GM12878 (cell line): ENCODE data around the gene VWA8. TPM values are rescaled to one million over a fixed set of nuclear protein-coding genes. Genes with fewer than 3 reads are reported as not detected.

Source experiments
- ATAC-seq: fragments of 200-7000 bp; cut with Tn5 transposase; 3 replicates; pipeline ENCODE4 v1.9.1; 2020; ENCODE audit warnings: mild to moderate bottlenecking, moderate library complexity
- BruUV-seq: library from RNA; stranded (reverse); fragments of 400-500 nt; replicated peaks from 2 replicates; lab custom pipeline; 2021; lab: Mats Ljungman, UMichigan
- CTCF ChIA-PET: fragments of 300-600 bp; sonication (Branson Sonifier 250); formaldehyde crosslinking; extraction: SDS; loops from one replicate; lab custom pipeline; 2021; ENCODE audit warnings: inconsistent platforms; lab: Yijun Ruan, JAX
- POLR2A ChIA-PET: fragments of 350-600 bp; formaldehyde crosslinking; extraction: SDS; loops from one replicate; lab custom pipeline; 2021; ENCODE audit warnings: inconsistent platforms; lab: Charles Lee
- RAD21 ChIA-PET: fragments of 300-600 bp; sonication (Branson Sonifier 250); formaldehyde crosslinking; loops from one replicate; lab custom pipeline; 2023; ENCODE audit warnings: antibody characterized with exemption; ENCODE audit not compliant: unreplicated experiment; lab: Charles Lee
- SMC1A ChIA-PET: fragments of 300-600 bp; sonication (Branson Sonifier 250); formaldehyde crosslinking; loops from one replicate; lab custom pipeline; 2023; ENCODE audit not compliant: unreplicated experiment, uncharacterized antibody; lab: Charles Lee
- DNase-seq: peaks from one replicate; pipeline ENCODE4 v3.0.0-alpha.2; 2011; ENCODE audit warnings: low read depth, low spot score
- FAIRE-seq: peaks from 3 replicates; lab custom pipeline; 2011; peaks lifted over from hg19 to GRCh38; lab: Jason Lieb, UNC
- H2AFZ ChIP-seq: 2 replicates; pipeline ENCODE4 v1.6.0; 2011; ENCODE audit warnings: low read depth, low read length, control low read depth; ENCODE audit not compliant: control insufficient read depth
- H3K27ac ChIP-seq: 2 replicates; pipeline ENCODE4 v1.5.1; 2011; ENCODE audit warnings: control low read depth; ENCODE audit not compliant: control insufficient read depth, insufficient read depth
- H3K27me3 ChIP-seq, 2 experiments: replicated peaks in 1 of 2; 2 replicates each; pipeline versions ENCODE4 v1.6.0 to v1.6.1; 2011; ENCODE audit warnings: low read length in 1 of 2; ENCODE audit not compliant: control insufficient read depth in 2 of 2, insufficient read depth in 2 of 2
- H3K36me3 ChIP-seq, 2 experiments: 2 replicates each; pipeline ENCODE4 v1.5.1; 2011; ENCODE audit warnings: low read length in 1 of 2; ENCODE audit not compliant: control insufficient read depth in 2 of 2, insufficient read depth in 2 of 2
- H3K4me1 ChIP-seq: 2 replicates; pipeline ENCODE4 v1.6.1; 2011; ENCODE audit warnings: mild to moderate bottlenecking, low read length, moderate library complexity, mixed read lengths; ENCODE audit not compliant: control insufficient read depth, insufficient read depth
- H3K4me2 ChIP-seq: 2 replicates; pipeline ENCODE4 v1.6.0; 2011; ENCODE audit warnings: control low read depth; ENCODE audit not compliant: control insufficient read depth, insufficient read depth
- H3K4me3 ChIP-seq: fragments of 200-600 bp; sonication (generic); 2 replicates; pipeline ENCODE4 v1.5.1; 2016
- H3K79me2 ChIP-seq: 2 replicates; pipeline ENCODE4 v1.6.0; 2011; ENCODE audit warnings: low read length; ENCODE audit not compliant: control insufficient read depth, insufficient read depth
- H3K9ac ChIP-seq: 2 replicates; pipeline ENCODE4 v1.8.0; 2011; ENCODE audit warnings: low read length, control low read depth, mixed read lengths; ENCODE audit not compliant: control insufficient read depth, insufficient read depth
- H3K9me3 ChIP-seq: replicated peaks from 3 replicates; pipeline ENCODE4 v1.5.1; 2011; ENCODE audit warnings: mild to moderate bottlenecking, low read length; ENCODE audit not compliant: control insufficient read depth, insufficient read depth
- H4K20me1 ChIP-seq: 2 replicates; pipeline ENCODE4 v1.6.0; 2011; ENCODE audit not compliant: control insufficient read depth, insufficient read depth
- CHD4 ChIP-seq: fragments of 200-600 bp; sonication (generic); IDR thresholded peaks from 2 replicates; pipeline ENCODE4 v1.6.1; 2016; ENCODE audit warnings: mild to moderate bottlenecking
- SRF ChIP-seq, 2 experiments: IDR thresholded peaks; 2 replicates each; pipeline ENCODE4 v1.6.1; 2011; ENCODE audit warnings: low read depth in 2 of 2, low read length in 2 of 2, mild to moderate bottlenecking in 1 of 2, moderate library complexity in 1 of 2
- WGBS: methylation state at CpG from one replicate; pipeline ENCODE4 v1.1.6; 2016; ENCODE audit warnings: low lambda C conversion rate; ENCODE audit not compliant: insufficient replicate concordance, insufficient coverage; ENCODE audit errors: missing lambda C conversion rate; 5-methylcytosine and 5-hydroxymethylcytosine counted together
- in situ Hi-C: fragments of 300-500 bp; cut with MboI; formaldehyde crosslinking; loops from 9 replicates; pipeline ENCODE4 v1.14.3; 2018; ENCODE audit warnings: mixed read lengths
- intact Hi-C: fragments of 100-400 bp; cut with micrococcal nuclease; formaldehyde crosslinking; loops from one replicate; pipeline ENCODE4 v1.14.2; 2022; ENCODE audit not compliant: unreplicated experiment
- polyA plus RNA-seq, 11 experiments: library from polyadenylated mRNA; depleted of rRNA in 4 of 11; unstranded in 6 of 11; stranded (reverse) in 5 of 11; fragments of >200 nt; fragmentation: Nextera tagmentation in 4 of 11; fragmentation: Illumina TruSeq in 1 of 11; extraction: Ambion mirVana in 4 of 11; extraction: Trizol in 1 of 11; gene quantifications; 1 replicate in 1 of 11; 2 replicates in 10 of 11; pipeline versions ENCODE4 v1.2.1 to v1.2.3, GENCODE V29; 2011 to 2016; ENCODE audit warnings: inconsistent platforms in 2 of 11, missing spikeins in 2 of 11, low read depth in 1 of 11
- total RNA-seq, 4 experiments: library from RNA; depleted of rRNA in 3 of 4; stranded (reverse); fragments of >200 nt in 3 of 4; fragmentation: Illumina TruSeq in 1 of 4; extraction: Trizol in 1 of 4; gene quantifications; 2 replicates each; pipeline versions ENCODE4 v1.2.1 to v1.2.3, GENCODE V29; 2013 to 2021
- TF ChIP-seq, protein P1 (sequence below): IDR thresholded peaks from 2 replicates; pipeline ENCODE4 v1.6.1; 2012; ENCODE audit warnings: mild to moderate bottlenecking, low read depth, low read length
- TF ChIP-seq, protein P2 (sequence below): fragments of 450-650 bp; IDR thresholded peaks from 2 replicates; pipeline ENCODE4 v1.6.1; 2017; ENCODE audit warnings: mild to moderate bottlenecking, low read depth, inconsistent platforms; ENCODE audit not compliant: poor library complexity, severe bottlenecking

The VWA8 gene
- total and polyA plus RNA-seq, 10 of the 15 experiments (the other 5 are each of a cell fraction or from before 2014, with no cell fraction given): 3.0 to 21.8 (median 13.5) TPM

DNA sequence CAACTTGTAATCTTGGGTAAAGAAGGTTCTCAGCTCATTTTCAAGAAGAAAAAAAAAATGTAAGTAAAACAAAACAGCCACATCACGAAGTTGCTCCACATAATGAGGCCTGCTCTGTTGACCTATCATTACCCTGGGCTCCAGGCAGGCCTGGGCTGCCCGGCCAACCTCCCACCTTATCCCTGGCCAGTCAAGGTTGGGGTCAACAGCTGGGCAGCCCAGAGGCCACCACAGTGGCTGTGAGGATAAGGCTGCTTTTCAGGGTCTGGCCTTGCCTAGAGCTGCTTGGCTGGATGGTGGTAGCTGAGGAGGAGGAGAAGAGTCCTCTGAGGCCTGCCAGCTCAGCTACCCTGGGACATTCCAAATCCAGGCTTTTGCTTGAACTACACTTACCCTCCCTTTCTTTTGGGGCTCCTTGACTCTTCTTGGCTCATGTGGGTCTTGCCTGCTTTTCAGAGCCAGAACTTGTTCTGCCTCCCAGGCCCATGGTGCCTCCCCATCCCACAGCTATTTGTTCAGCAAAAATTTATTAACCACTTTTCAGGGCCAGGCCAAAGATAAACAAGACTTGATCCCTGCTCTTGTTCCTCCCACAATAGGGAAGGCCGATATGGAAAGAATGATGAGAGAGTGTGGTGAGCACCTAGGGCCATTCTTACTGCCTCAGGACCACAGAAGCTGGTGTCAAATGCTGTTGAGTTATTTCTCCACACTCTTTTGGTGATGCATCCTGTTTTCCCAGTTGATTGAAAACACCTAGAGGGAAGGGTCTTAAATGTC is 401.9 kb downstream of the VWA8 start:
- H3K36me3 ChIP-seq: no peaks in the 10 kb centered on the region
- no peak overlapping the region for H3K4me2 ChIP-seq
- H3K9me3 ChIP-seq: no peaks in the 10 kb centered on the region
- no peaks in the 10 kb centered on the region for H3K27me3 ChIP-seq
- H3K27ac ChIP-seq: no peak overlapping the region
- ChIA-PET CTCF (interaction anchor here (1.9 kb wide), 1 partner anchor 100 kb away, joined by 6 read pairs; no protein-coding TSS in a partner anchor), SMC1A (interaction anchor here (1.8 kb wide), 1 partner anchor 11 kb away, joined by 3 read pairs; no protein-coding TSS in a partner anchor)
- no TSS peak for BruUV-seq
- H3K4me3 ChIP-seq: no peak overlapping the region
- no peak overlapping the region for H3K9ac ChIP-seq
- H2AFZ ChIP-seq: no peak overlapping the region
- peaks cover 14% of the 10 kb centered on the region for H3K4me1 ChIP-seq
- in situ Hi-C loops: no loop called here
- 64% methylated on average over 3 of the region's 3 CpGs for WGBS
- TF ChIP-seq CHD4: no peak
- TF ChIP-seq, protein P1, sequence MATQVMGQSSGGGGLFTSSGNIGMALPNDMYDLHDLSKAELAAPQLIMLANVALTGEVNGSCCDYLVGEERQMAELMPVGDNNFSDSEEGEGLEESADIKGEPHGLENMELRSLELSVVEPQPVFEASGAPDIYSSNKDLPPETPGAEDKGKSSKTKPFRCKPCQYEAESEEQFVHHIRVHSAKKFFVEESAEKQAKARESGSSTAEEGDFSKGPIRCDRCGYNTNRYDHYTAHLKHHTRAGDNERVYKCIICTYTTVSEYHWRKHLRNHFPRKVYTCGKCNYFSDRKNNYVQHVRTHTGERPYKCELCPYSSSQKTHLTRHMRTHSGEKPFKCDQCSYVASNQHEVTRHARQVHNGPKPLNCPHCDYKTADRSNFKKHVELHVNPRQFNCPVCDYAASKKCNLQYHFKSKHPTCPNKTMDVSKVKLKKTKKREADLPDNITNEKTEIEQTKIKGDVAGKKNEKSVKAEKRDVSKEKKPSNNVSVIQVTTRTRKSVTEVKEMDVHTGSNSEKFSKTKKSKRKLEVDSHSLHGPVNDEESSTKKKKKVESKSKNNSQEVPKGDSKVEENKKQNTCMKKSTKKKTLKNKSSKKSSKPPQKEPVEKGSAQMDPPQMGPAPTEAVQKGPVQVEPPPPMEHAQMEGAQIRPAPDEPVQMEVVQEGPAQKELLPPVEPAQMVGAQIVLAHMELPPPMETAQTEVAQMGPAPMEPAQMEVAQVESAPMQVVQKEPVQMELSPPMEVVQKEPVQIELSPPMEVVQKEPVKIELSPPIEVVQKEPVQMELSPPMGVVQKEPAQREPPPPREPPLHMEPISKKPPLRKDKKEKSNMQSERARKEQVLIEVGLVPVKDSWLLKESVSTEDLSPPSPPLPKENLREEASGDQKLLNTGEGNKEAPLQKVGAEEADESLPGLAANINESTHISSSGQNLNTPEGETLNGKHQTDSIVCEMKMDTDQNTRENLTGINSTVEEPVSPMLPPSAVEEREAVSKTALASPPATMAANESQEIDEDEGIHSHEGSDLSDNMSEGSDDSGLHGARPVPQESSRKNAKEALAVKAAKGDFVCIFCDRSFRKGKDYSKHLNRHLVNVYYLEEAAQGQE: no peak
- TF ChIP-seq SRF (IDR thresholded peaks at IDR 0.05; ENCODE audit: low read depth in 2 of 2, low read length in 2 of 2): no peak
- TF ChIP-seq, protein P2, sequence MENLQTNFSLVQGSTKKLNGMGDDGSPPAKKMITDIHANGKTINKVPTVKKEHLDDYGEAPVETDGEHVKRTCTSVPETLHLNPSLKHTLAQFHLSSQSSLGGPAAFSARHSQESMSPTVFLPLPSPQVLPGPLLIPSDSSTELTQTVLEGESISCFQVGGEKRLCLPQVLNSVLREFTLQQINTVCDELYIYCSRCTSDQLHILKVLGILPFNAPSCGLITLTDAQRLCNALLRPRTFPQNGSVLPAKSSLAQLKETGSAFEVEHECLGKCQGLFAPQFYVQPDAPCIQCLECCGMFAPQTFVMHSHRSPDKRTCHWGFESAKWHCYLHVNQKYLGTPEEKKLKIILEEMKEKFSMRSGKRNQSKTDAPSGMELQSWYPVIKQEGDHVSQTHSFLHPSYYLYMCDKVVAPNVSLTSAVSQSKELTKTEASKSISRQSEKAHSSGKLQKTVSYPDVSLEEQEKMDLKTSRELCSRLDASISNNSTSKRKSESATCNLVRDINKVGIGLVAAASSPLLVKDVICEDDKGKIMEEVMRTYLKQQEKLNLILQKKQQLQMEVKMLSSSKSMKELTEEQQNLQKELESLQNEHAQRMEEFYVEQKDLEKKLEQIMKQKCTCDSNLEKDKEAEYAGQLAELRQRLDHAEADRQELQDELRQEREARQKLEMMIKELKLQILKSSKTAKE: no peak
- TF ChIP-seq, all 136 proteins: peak for 0
- FAIRE-seq (no peak), ATAC-seq (no peak), DNase-seq (no peak)
- Histone ChIP-seq H3K79me2 (no peaks in the 10 kb centered on the region), H4K20me1 (no peaks in the 10 kb centered on the region)
- POLR2A ChIA-PET: interaction anchor here (1.2 kb wide), 1 partner anchor 27 kb away, joined by 3 read pairs; no protein-coding TSS in a partner anchor
- RAD21 ChIA-PET: no interaction called here
- intact Hi-C loops: no loop called here
